ENCODE results near the gene HSFX1.

HSFX1 gene

DNA sequence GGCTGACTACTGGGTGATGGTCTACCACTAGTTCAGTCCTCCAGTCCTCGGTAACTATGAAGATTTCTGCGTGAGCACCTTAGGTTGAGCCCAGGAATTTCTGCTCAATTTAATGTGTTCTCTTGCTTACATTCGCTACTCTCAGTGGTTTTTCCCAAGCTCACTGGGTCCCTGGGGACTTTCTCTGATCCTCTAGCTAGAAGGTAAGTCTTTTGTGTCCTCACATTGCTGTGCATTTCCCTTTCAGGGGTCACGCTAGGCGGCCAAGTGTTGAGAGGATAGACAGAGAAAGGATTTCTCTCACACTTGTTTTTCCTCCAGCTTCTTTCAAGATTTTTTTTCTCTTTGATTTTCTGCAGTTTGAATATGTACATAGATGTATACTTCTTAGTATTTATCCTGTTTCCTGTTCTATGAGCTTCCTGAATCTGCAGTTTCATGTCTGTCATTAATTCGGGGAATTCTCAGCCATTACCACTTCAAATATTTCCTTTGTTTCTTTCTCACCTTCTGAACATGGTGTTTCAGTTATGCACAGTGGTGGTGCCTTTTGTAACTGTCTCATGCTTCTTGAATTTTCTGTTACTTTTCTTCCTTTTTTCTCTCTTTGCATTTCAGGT, 25.3 kb downstream of the HSFX1 start:
- peak overlapping the region; percentile 76 for H3K27ac Mint-ChIP-seq
- H3K4me3 Mint-ChIP-seq = no peak overlapping the region
- H3K9me3 Mint-ChIP-seq = peaks cover 65% of the 10 kb centered on the region
- DNase-seq = no peak
- no peaks in the 10 kb centered on the region for H3K27me3 Mint-ChIP-seq (ENCODE audit: low read depth, poor library complexity)
- peaks cover 6% of the 10 kb centered on the region for H3K36me3 Mint-ChIP-seq (ENCODE audit: low read depth)
- peaks cover 42% of the 10 kb centered on the region for H3K4me1 Mint-ChIP-seq
- TF ChIP-seq, protein P1, sequence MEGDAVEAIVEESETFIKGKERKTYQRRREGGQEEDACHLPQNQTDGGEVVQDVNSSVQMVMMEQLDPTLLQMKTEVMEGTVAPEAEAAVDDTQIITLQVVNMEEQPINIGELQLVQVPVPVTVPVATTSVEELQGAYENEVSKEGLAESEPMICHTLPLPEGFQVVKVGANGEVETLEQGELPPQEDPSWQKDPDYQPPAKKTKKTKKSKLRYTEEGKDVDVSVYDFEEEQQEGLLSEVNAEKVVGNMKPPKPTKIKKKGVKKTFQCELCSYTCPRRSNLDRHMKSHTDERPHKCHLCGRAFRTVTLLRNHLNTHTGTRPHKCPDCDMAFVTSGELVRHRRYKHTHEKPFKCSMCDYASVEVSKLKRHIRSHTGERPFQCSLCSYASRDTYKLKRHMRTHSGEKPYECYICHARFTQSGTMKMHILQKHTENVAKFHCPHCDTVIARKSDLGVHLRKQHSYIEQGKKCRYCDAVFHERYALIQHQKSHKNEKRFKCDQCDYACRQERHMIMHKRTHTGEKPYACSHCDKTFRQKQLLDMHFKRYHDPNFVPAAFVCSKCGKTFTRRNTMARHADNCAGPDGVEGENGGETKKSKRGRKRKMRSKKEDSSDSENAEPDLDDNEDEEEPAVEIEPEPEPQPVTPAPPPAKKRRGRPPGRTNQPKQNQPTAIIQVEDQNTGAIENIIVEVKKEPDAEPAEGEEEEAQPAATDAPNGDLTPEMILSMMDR (IDR thresholded peaks at IDR 0.05) = no peak

DNA sequence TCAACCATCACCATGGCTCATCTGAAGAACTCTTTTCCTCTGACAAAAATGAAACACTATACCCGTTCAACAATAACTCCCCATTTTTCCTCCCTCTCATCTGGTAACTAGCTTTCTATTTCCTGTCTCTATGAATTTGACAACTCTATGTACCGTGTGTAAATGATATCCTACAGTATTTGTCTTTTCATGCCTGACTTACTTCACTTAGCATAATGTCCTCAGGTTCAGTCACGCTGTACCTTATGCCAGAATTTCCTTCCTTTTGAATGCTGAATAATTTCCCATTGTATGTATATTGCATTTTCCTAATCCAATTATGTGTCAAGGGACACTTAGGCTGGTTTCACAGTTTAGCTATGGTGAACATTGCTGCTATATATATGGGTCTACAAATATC, 26.1 kb downstream of the HSFX1 start:
- H3K4me1 Mint-ChIP-seq = peaks cover 47% of the 10 kb centered on the region
- no peak overlapping the region for H3K27ac Mint-ChIP-seq
- no peak overlapping the region for H3K4me3 Mint-ChIP-seq
- no peaks in the 10 kb centered on the region for H3K27me3 Mint-ChIP-seq (ENCODE audit: low read depth, poor library complexity)
- H3K36me3 Mint-ChIP-seq (ENCODE audit: low read depth) = peaks cover 6% of the 10 kb centered on the region
- TF ChIP-seq, protein P1 (IDR thresholded peaks at IDR 0.05) = no peak
- DNase-seq = no peak
- peaks cover 71% of the 10 kb centered on the region for H3K9me3 Mint-ChIP-seq

- no peaks in the 10 kb centered on the region for H3K36me3 Mint-ChIP-seq (ENCODE audit: low read depth)
- H3K9me3 Mint-ChIP-seq = peaks cover 75% of the 10 kb centered on the region
- TF ChIP-seq, protein P1 (IDR thresholded peaks at IDR 0.05) = no peak
- H3K27ac Mint-ChIP-seq = no peak overlapping the region
- H3K4me1 Mint-ChIP-seq = peaks cover 47% of the 10 kb centered on the region
- no peak for DNase-seq
- H3K27me3 Mint-ChIP-seq (ENCODE audit: low read depth, poor library complexity) = peaks cover 3% of the 10 kb centered on the region
- no peak overlapping the region for H3K4me3 Mint-ChIP-seq
Measured at GRCh38 chrX:149803458-149804062, 29.7 kb downstream of the HSFX1 start.

DNA sequence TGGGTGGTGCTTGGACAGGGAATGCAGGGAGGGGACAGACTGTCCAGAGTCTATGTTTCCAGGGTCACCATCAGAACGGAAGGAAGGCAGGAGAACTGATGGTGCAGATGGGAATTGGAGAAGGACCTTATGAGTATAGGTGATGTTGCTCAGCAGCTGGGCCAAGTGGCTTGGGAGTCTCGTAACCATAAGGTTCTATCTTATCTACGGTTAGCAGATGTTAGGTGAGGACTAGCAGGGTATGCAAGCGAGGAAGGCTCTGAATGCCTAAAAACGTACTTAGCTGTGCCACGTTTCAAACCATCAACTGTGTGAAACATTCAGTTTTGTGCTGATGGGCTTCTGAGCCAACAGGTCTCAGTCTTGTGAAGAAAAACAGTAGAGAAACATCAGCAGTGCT, 30.2 kb downstream of the HSFX1 start:
- Mint-ChIP-seq H3K36me3 (ENCODE audit: low read depth) (no peaks in the 10 kb centered on the region), H3K27ac (no peak overlapping the region), H3K27me3 (ENCODE audit: low read depth, poor library complexity) (peaks cover 3% of the 10 kb centered on the region), H3K4me1 (peaks cover 46% of the 10 kb centered on the region), H3K9me3 (peaks cover 76% of the 10 kb centered on the region), H3K4me3 (no peak overlapping the region)
- no peak for DNase-seq
- TF ChIP-seq, protein P1 (IDR thresholded peaks at IDR 0.05) = no peak

DNA sequence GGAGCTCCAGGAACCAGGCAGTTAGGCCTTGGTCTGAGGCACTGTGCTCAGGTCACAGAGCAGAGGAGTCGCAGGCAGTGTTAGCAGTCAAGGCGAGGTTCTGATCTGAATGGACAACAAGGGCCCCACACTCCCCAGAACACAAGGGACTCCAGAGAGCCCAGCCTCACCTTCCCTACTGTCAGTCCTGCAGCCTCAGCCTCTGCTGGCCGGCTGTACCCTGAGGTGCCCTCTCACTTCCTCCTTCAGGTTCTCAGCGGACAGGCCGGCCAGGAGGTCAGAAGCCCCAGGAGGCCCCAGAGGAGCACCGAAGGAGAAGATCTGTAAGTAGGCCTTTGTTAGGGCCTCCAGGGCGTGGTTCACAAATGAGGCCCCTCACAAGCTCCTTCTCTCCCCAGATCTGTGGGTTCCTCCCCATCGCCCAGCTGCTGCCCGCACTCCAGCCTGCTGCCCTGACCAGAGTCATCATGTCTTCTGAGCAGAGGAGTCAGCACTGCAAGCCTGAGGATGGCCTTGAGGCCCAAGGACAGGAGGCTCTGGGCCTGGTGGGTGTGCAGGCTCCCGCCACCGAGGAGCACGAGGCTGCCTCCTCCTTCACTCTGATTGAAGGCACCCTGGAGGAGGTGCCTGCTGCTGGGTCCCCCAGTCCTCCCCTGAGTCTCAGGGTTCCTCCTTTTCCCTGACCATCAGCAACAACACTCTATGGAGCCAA, 34.0 kb downstream of the HSFX1 start:
- TF ChIP-seq, protein P1 (IDR thresholded peaks at IDR 0.05) = no peak
- DNase-seq = no peak
- H3K27ac Mint-ChIP-seq = no peak overlapping the region
- peaks cover 13% of the 10 kb centered on the region for H3K4me1 Mint-ChIP-seq
- no peaks in the 10 kb centered on the region for H3K36me3 Mint-ChIP-seq (ENCODE audit: low read depth)
- peaks cover 62% of the 10 kb centered on the region for H3K9me3 Mint-ChIP-seq
- H3K4me3 Mint-ChIP-seq = no peak overlapping the region
- peaks cover 3% of the 10 kb centered on the region for H3K27me3 Mint-ChIP-seq (ENCODE audit: low read depth, poor library complexity)

Measured in nephron progenitor cell (in vitro differentiated cells).